Measurements from ENCODE around the gene NUP133.
A peak's percentile ranks its signal among the peaks of the same experiment; 100 is the strongest.

Gene NUP133

GRCh38 chr1:229411434-229412055 is 96.6 kb downstream of the NUP133 start:
- Histone ChIP-seq H3K9me2 (replicated peaks; ENCODE audit: low read depth, low read length) (no peaks in the 10 kb centered on the region), H3K79me2 (ENCODE audit: insufficient read depth, low read length) (no peaks in the 10 kb centered on the region), H3K9ac (ENCODE audit: low read depth, low read length, poor library complexity, severe bottlenecking) (no peak overlapping the region), H3F3A (ENCODE audit: low read depth) (no peaks in the 10 kb centered on the region), H4K20me1 (ENCODE audit: insufficient read depth, low read length, poor library complexity, severe bottlenecking) (no peaks in the 10 kb centered on the region), H2AFZ (ENCODE audit: low read length) (0 out of 2 replicates have a peak overlapping the region, but pooled peaks have one; percentile 2), H3K4me2 (ENCODE audit: low read depth, low read length, poor library complexity, severe bottlenecking) (no peak overlapping the region), H3K4me1 (ENCODE audit: insufficient read depth, low read length, poor library complexity, severe bottlenecking) (peaks cover 6% of the 10 kb centered on the region), H3K36me3 (ENCODE audit: insufficient read depth, low read length) (no peaks in the 10 kb centered on the region), H3K4me3 (ENCODE audit: low read length, poor library complexity, severe bottlenecking) (no peak overlapping the region), H3K27me3 (ENCODE audit: insufficient read depth, low read length, poor library complexity, severe bottlenecking) (no peaks in the 10 kb centered on the region), H3K9me3 (ENCODE audit: insufficient read depth, low read depth, low read length) (no peaks in the 10 kb centered on the region)
- TF ChIP-seq CTCF (conservative IDR thresholded peaks at IDR 0.05; ENCODE audit: low read length) (no peak), EZH2phosphoT487 (IDR thresholded peaks at IDR 0.05; ENCODE audit: borderline replicate concordance) (no peak)

GRCh38 chr1:229410692-229411433 is 97.3 kb downstream of the NUP133 start:
- Histone ChIP-seq H3K79me2 (ENCODE audit: insufficient read depth, low read length) (no peaks in the 10 kb centered on the region), H3K4me3 (ENCODE audit: low read length, poor library complexity, severe bottlenecking) (no peak overlapping the region), H3K27me3 (ENCODE audit: insufficient read depth, low read length, poor library complexity, severe bottlenecking) (no peaks in the 10 kb centered on the region), H3K4me2 (ENCODE audit: low read depth, low read length, poor library complexity, severe bottlenecking) (peak overlapping the region; percentile 22), H4K20me1 (ENCODE audit: insufficient read depth, low read length, poor library complexity, severe bottlenecking) (no peaks in the 10 kb centered on the region), H3F3A (ENCODE audit: low read depth) (no peaks in the 10 kb centered on the region), H2AFZ (ENCODE audit: low read length) (no peak overlapping the region; the same call in 1 of the 2 replicates), H3K36me3 (ENCODE audit: insufficient read depth, low read length) (no peaks in the 10 kb centered on the region), H3K9ac (ENCODE audit: low read depth, low read length, poor library complexity, severe bottlenecking) (no peak overlapping the region), H3K9me2 (replicated peaks; ENCODE audit: low read depth, low read length) (no peaks in the 10 kb centered on the region), H3K4me1 (ENCODE audit: insufficient read depth, low read length, poor library complexity, severe bottlenecking) (peaks cover 6% of the 10 kb centered on the region), H3K9me3 (ENCODE audit: insufficient read depth, low read depth, low read length) (no peaks in the 10 kb centered on the region)
- TF ChIP-seq EZH2phosphoT487 (IDR thresholded peaks at IDR 0.05; ENCODE audit: borderline replicate concordance) (no peak), CTCF (conservative IDR thresholded peaks at IDR 0.05; ENCODE audit: low read length) (no peak; the same call in 1 of the 2 replicates)

- H3K4me3 ChIP-seq (ENCODE audit: low read length, poor library complexity, severe bottlenecking), result no peak overlapping the region
- H3K27me3 ChIP-seq (ENCODE audit: insufficient read depth, low read length, poor library complexity, severe bottlenecking), result no peaks in the 10 kb centered on the region
- no peaks in the 10 kb centered on the region for H3K9me3 ChIP-seq (ENCODE audit: insufficient read depth, low read depth, low read length)
- no peaks in the 10 kb centered on the region for H3K36me3 ChIP-seq (ENCODE audit: insufficient read depth, low read length)
- H3F3A ChIP-seq (ENCODE audit: low read depth), result no peaks in the 10 kb centered on the region
- H3K4me1 ChIP-seq (ENCODE audit: insufficient read depth, low read length, poor library complexity, severe bottlenecking), result peaks cover 6% of the 10 kb centered on the region
- peak overlapping the region; percentile 22 for H3K4me2 ChIP-seq (ENCODE audit: low read depth, low read length, poor library complexity, severe bottlenecking)
- no peaks in the 10 kb centered on the region for H3K79me2 ChIP-seq (ENCODE audit: insufficient read depth, low read length)
- H2AFZ ChIP-seq (ENCODE audit: low read length), result no peak overlapping the region
- no peaks in the 10 kb centered on the region for H3K9me2 ChIP-seq (replicated peaks; ENCODE audit: low read depth, low read length)
- no peak overlapping the region for H3K9ac ChIP-seq (ENCODE audit: low read depth, low read length, poor library complexity, severe bottlenecking)
- H4K20me1 ChIP-seq (ENCODE audit: insufficient read depth, low read length, poor library complexity, severe bottlenecking), result no peaks in the 10 kb centered on the region
- TF ChIP-seq CTCF (conservative IDR thresholded peaks at IDR 0.05; ENCODE audit: low read length) (no peak), EZH2phosphoT487 (IDR thresholded peaks at IDR 0.05; ENCODE audit: borderline replicate concordance) (no peak)
Measured at GRCh38 chr1:229410370-229410691, 97.8 kb downstream of the NUP133 start.
